C4-2B (cell line): ENCODE data around the gene WDR11.

Source experiments
- ZFX ChIP-seq: fragments of 450-650 bp; IDR thresholded peaks from 2 replicates; pipeline ENCODE4 v1.6.1; 2017
- TF ChIP-seq, protein P1 (sequence below): fragments of 450-650 bp; conservative IDR thresholded peaks from 2 replicates; pipeline ENCODE4 v1.5.1; 2017; ENCODE audit warnings: mild to moderate bottlenecking

DNA sequence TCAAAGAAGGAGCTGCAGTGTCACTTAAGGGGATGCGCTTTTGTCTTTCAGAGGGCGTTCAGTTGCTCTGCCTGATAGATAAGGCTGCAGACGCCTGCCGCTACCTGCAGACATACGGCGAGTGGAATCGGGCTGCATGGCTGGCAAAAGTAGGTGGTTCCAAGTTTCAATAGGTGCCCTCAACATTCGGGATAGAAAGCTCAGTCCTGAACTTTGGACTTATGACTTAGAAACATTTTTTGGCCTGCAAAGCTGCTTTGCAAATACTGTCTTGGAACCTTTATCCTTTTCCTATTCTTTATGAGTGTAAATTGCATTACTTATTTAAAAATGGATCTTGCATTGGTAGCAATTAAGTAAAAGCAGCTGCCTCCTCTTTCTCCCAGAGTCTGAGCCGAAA is 54.1 kb downstream of the WDR11 start:
- TF ChIP-seq, protein P1, sequence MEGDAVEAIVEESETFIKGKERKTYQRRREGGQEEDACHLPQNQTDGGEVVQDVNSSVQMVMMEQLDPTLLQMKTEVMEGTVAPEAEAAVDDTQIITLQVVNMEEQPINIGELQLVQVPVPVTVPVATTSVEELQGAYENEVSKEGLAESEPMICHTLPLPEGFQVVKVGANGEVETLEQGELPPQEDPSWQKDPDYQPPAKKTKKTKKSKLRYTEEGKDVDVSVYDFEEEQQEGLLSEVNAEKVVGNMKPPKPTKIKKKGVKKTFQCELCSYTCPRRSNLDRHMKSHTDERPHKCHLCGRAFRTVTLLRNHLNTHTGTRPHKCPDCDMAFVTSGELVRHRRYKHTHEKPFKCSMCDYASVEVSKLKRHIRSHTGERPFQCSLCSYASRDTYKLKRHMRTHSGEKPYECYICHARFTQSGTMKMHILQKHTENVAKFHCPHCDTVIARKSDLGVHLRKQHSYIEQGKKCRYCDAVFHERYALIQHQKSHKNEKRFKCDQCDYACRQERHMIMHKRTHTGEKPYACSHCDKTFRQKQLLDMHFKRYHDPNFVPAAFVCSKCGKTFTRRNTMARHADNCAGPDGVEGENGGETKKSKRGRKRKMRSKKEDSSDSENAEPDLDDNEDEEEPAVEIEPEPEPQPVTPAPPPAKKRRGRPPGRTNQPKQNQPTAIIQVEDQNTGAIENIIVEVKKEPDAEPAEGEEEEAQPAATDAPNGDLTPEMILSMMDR, result no peak
- TF ChIP-seq ZFX, result no peak
